HCT116 (cell line): ENCODE data around the gene SERPINC1. TPM values are rescaled to one million over a fixed set of nuclear protein-coding genes. Genes with fewer than 3 reads are reported as not detected.

ENCODE experiments used
- ATAC-seq: fragments of 200-7000 bp; cut with Tn5 transposase; 2 replicates; pipeline ENCODE4 v1.9.1; 2020; ENCODE audit warnings: mild to moderate bottlenecking, moderate library complexity
- BruUV-seq: library from RNA; stranded (reverse); fragments of 400-500 nt; replicated peaks from 2 replicates; lab custom pipeline; 2021; lab: Mats Ljungman, UMichigan
- CTCF ChIA-PET: fragments of 300-600 bp; sonication (Branson Sonifier 250); formaldehyde crosslinking; loops from one replicate; lab custom pipeline; 2021; ENCODE audit warnings: antibody characterized with exemption; lab: Charles Lee
- POLR2A ChIA-PET: fragments of 300-600, 350-600 bp; sonication (Branson Sonifier 250); formaldehyde crosslinking; loops from one replicate; lab custom pipeline; 2021; ENCODE audit warnings: antibody characterized with exemption; lab: Charles Lee
- RAD21 ChIA-PET, 2 experiments: fragments of 300-600 bp; sonication (Branson Sonifier 250); formaldehyde crosslinking; loops; one replicate each; lab custom pipeline; 2023; ENCODE audit warnings: low total read pairs in 2 of 2; ENCODE audit not compliant: uncharacterized antibody in 2 of 2, unreplicated experiment in 2 of 2, low non-redundant PET in 1 of 2; lab: Charles Lee
- DNase-seq: peaks from one replicate; pipeline ENCODE4 v3.0.0-alpha.2; 2010; ENCODE audit warnings: low read depth, low spot score
- H2AFZ ChIP-seq: fragments of 200-600 bp; shearing (Covaris generic), sonication (generic); 2 replicates; pipeline ENCODE4 v1.6.1; 2017; ENCODE audit warnings: low read depth, mixed run types, mixed read lengths, antibody characterized with exemption, low read length; ENCODE audit not compliant: poor library complexity, severe bottlenecking
- H3K27ac ChIP-seq: 2 replicates; pipeline ENCODE4 v1.5.1; 2012; ENCODE audit warnings: low read depth, low read length
- H3K27me3 ChIP-seq: fragments of 200-600 bp; sonication (generic); 2 replicates; pipeline ENCODE4 v1.6.1; 2016; ENCODE audit warnings: mixed run types, low read length, mixed read lengths; ENCODE audit not compliant: insufficient read depth
- H3K36me3 ChIP-seq, 2 experiments: fragments of 200-500 bp in 1 of 2; fragments of 200-600 bp in 1 of 2; sonication (Bioruptor generic) in 1 of 2; sonication (generic) in 1 of 2; 2 replicates each; pipeline versions ENCODE4 v1.5.1 to v1.6.1; 2014 to 2016; ENCODE audit warnings: low read length in 2 of 2, inconsistent platforms in 1 of 2, mixed read lengths in 1 of 2, mixed run types in 1 of 2; ENCODE audit not compliant: insufficient read depth in 2 of 2, control insufficient read depth in 1 of 2
- H3K4me1 ChIP-seq, 2 experiments: fragments of 200-600 bp in 1 of 2; sonication (generic) in 1 of 2; 2 replicates each; pipeline versions ENCODE4 v1.5.1 to v1.6.1; 2012 to 2017; ENCODE audit warnings: low read length in 2 of 2, inconsistent platforms in 1 of 2, mild to moderate bottlenecking in 1 of 2, mixed read lengths in 1 of 2, mixed run types in 1 of 2, moderate library complexity in 1 of 2; ENCODE audit not compliant: insufficient read depth in 2 of 2, control insufficient read depth in 1 of 2
- H3K4me2 ChIP-seq: fragments of 200-600 bp; sonication (generic); 2 replicates; pipeline ENCODE4 v1.6.1; 2017; ENCODE audit warnings: mixed run types, low read length, mixed read lengths
- H3K4me3 ChIP-seq, 2 experiments: fragments of 200-600 bp in 1 of 2; sonication (generic) in 1 of 2; replicated peaks in 1 of 2; 2 replicates each; pipeline ENCODE4 v1.5.1; 2011 to 2016; ENCODE audit warnings: low read length in 2 of 2, control low read depth in 1 of 2, low read depth in 1 of 2, mild to moderate bottlenecking in 1 of 2, mixed read lengths in 1 of 2, mixed run types in 1 of 2
- H3K79me2 ChIP-seq: fragments of 200-600 bp; sonication (generic); 2 replicates; pipeline ENCODE4 v1.6.1; 2017; ENCODE audit warnings: mild to moderate bottlenecking, mixed run types, low read length, moderate library complexity, mixed read lengths; ENCODE audit not compliant: insufficient read depth
- H3K9ac ChIP-seq: fragments of 200-600 bp; sonication (generic); 2 replicates; pipeline ENCODE4 v1.6.1; 2016; ENCODE audit warnings: low read length, mixed read lengths
- H3K9me2 ChIP-seq: fragments of 200-600 bp; sonication (generic), shearing (Covaris generic); 2 replicates; pipeline ENCODE4 v1.6.1; 2017; ENCODE audit warnings: mixed run types, mild to moderate bottlenecking, moderate library complexity; ENCODE audit not compliant: insufficient read depth
- H3K9me3 ChIP-seq, 2 experiments: fragments of 200-500 bp in 1 of 2; fragments of 200-600 bp in 1 of 2; sonication (Bioruptor generic) in 1 of 2; sonication (generic) in 1 of 2; 2 replicates each; pipeline ENCODE4 v1.6.1; 2014 to 2017; ENCODE audit warnings: low read length in 2 of 2, mixed read lengths in 2 of 2, inconsistent platforms in 1 of 2, low read depth in 1 of 2, mild to moderate bottlenecking in 1 of 2, mixed run types in 1 of 2, moderate library complexity in 1 of 2; ENCODE audit not compliant: control insufficient read depth in 1 of 2, insufficient read depth in 1 of 2
- H4K20me1 ChIP-seq: fragments of 200-600 bp; sonication (generic), shearing (Covaris generic); 2 replicates; pipeline ENCODE4 v1.6.1; 2017; ENCODE audit warnings: mixed run types, mild to moderate bottlenecking, moderate library complexity; ENCODE audit not compliant: insufficient read depth
- ATF3 ChIP-seq: IDR thresholded peaks from 2 replicates; pipeline ENCODE4 v1.6.1; 2012
- CBX3 ChIP-seq: IDR thresholded peaks from 2 replicates; pipeline ENCODE4 v1.6.1; 2012; ENCODE audit warnings: low read depth
- CTCF ChIP-seq, 3 experiments: fragments of 200-600 bp in 1 of 3; sonication (generic) in 1 of 3; IDR thresholded peaks in 2 of 3; conservative IDR thresholded peaks in 1 of 3; 2 replicates each; pipeline ENCODE4 v1.5.1; 2012 to 2017; ENCODE audit warnings: low read depth in 2 of 3, low read length in 2 of 3, antibody characterized with exemption in 1 of 3, borderline replicate concordance in 1 of 3, control low read depth in 1 of 3, mild to moderate bottlenecking in 1 of 3, mixed read lengths in 1 of 3, mixed run types in 1 of 3, moderate library complexity in 1 of 3; ENCODE audit not compliant: insufficient read depth in 1 of 3
- EGR1 ChIP-seq: IDR thresholded peaks from 2 replicates; pipeline ENCODE4 v1.6.1; 2012; ENCODE audit warnings: low read depth
- ELF1 ChIP-seq: IDR thresholded peaks from 2 replicates; pipeline ENCODE4 v1.6.1; 2012; ENCODE audit warnings: low read depth, borderline replicate concordance
- EZH2phosphoT487 ChIP-seq: fragments of 200-600 bp; IDR thresholded peaks from 2 replicates; pipeline ENCODE4 v1.6.1; 2018; ENCODE audit warnings: antibody characterized with exemption, borderline replicate concordance
- MAX ChIP-seq: IDR thresholded peaks from 2 replicates; pipeline ENCODE4 v1.6.1; 2012
- RAD21 ChIP-seq: IDR thresholded peaks from 2 replicates; pipeline ENCODE4 v1.6.1; 2012; ENCODE audit warnings: low read depth, mild to moderate bottlenecking
- SIN3A ChIP-seq: IDR thresholded peaks from 2 replicates; pipeline ENCODE4 v1.6.1; 2012; ENCODE audit warnings: low read depth
- SP1 ChIP-seq: IDR thresholded peaks from 2 replicates; pipeline ENCODE4 v1.6.1; 2012; ENCODE audit warnings: low read depth
- SRF ChIP-seq: IDR thresholded peaks from 2 replicates; pipeline ENCODE4 v1.6.1; 2012; ENCODE audit warnings: low read depth
- YY1 ChIP-seq: IDR thresholded peaks from 2 replicates; pipeline ENCODE4 v1.6.1; 2011; ENCODE audit warnings: low read length, low read depth, moderate library complexity, mild to moderate bottlenecking; ENCODE audit not compliant: insufficient replicate concordance; ENCODE audit errors: extremely low read depth
- ZBTB33 ChIP-seq: IDR thresholded peaks from 2 replicates; pipeline ENCODE4 v1.6.1; 2011; ENCODE audit warnings: mild to moderate bottlenecking, low read length, moderate library complexity; ENCODE audit not compliant: insufficient replicate concordance; ENCODE audit errors: extremely low read depth
- ZFX ChIP-seq: fragments of 450-650 bp; IDR thresholded peaks from 2 replicates; pipeline ENCODE4 v1.6.1; 2017
- ZNF274 ChIP-seq: fragments of 200-500 bp; sonication (Bioruptor generic); IDR thresholded peaks from 2 replicates; pipeline ENCODE4 v1.6.1; 2014; ENCODE audit warnings: mild to moderate bottlenecking, low read depth, low read length, inconsistent platforms
- intact Hi-C: fragments of 100-400 bp; cut with micrococcal nuclease; formaldehyde crosslinking; loops from 2 replicates; pipeline ENCODE4 v1.10.0; 2022
- total RNA-seq: library from RNA; stranded (reverse); gene quantifications from one replicate; pipeline ENCODE4 v1.2.1, GENCODE V29; 2021; ENCODE audit not compliant: unreplicated experiment

SERPINC1 gene
- total RNA-seq, 1 experiment from 2014 or later = 0.61 TPM

GRCh38 chr1:173948594-173948993, 31.5 kb upstream of the SERPINC1 start (continued):
- TF ChIP-seq CTCF (IDR thresholded peaks at IDR 0.05 in 2 of 3, conservative IDR thresholded peaks at IDR 0.05 in 1 of 3; ENCODE audit: borderline replicate concordance in 1 of 3, insufficient read depth in 1 of 3, low read depth in 2 of 3, low read length in 2 of 3) (no peak), CBX3 (no peak), ZNF274 (no peak), EZH2phosphoT487 (no peak), YY1 (no peak)
- TF ChIP-seq, all 23 proteins: peak for 0

GRCh38 chr1:173946380-173946921, 29.3 kb upstream of the SERPINC1 start:
- Histone ChIP-seq H2AFZ (no peak overlapping the region), H3K27me3 (no peaks in the 10 kb centered on the region), H4K20me1 (no peaks in the 10 kb centered on the region), H3K79me2 (no peaks in the 10 kb centered on the region), H3K9me2 (no peaks in the 10 kb centered on the region), H3K4me3 (no peak overlapping the region), H3K27ac (no peak overlapping the region), H3K36me3 (peaks cover 20 to 49% of the 10 kb centered on the region in 2 experiments; a peak in 3 of 4 replicates), H3K9me3 (no peaks in the 10 kb centered on the region), H3K4me2 (no peak overlapping the region), H3K9ac (no peak overlapping the region), H3K4me1 (no peaks in the 10 kb centered on the region)
- ATAC-seq = no peak
- no peak for DNase-seq
- ChIA-PET RAD21 (no interaction called here), POLR2A (no interaction called here), CTCF (no interaction called here)
- intact Hi-C loops = no loop called here
- BruUV-seq = no TSS peak
- TF ChIP-seq YY1 (no peak), ZFX (no peak), ZBTB33 (no peak), ATF3 (no peak), RAD21 (no peak), SP1 (no peak), SIN3A (no peak), ELF1 (no peak), MAX (no peak), CTCF (IDR thresholded peaks at IDR 0.05 in 2 of 3, conservative IDR thresholded peaks at IDR 0.05 in 1 of 3; ENCODE audit: borderline replicate concordance in 1 of 3, insufficient read depth in 1 of 3, low read depth in 2 of 3, low read length in 2 of 3) (no peak), SRF (no peak), EGR1 (no peak), EZH2phosphoT487 (no peak)
